ENCODE results near the gene TUT4. TPM values are rescaled to one million over a fixed set of nuclear protein-coding genes. Genes with fewer than 3 reads are reported as not detected.

The TUT4 gene
- total RNA-seq, 2 donors from 2014 or later, result 44.4 to 76.1 TPM

- WGBS, result 96% methylated on average over 2 of the region's 2 CpGs
- Histone ChIP-seq H3K9me3 (no peaks in the 10 kb centered on the region), H3K27ac (no peak overlapping the region), H3K4me1 (replicated peaks) (no peaks in the 10 kb centered on the region), H3K36me3 (no peaks in the 10 kb centered on the region), H3K27me3 (replicated peaks; ENCODE audit: insufficient read depth) (no peaks in the 10 kb centered on the region), H3K4me3 (no peak overlapping the region)
- no peak for DNase-seq (ENCODE audit: low spot score)
- intact Hi-C loops (cut with DNase I), result no loop called here
- TF ChIP-seq CTCF (IDR thresholded peaks at IDR 0.05) (no peak), POLR2AphosphoS5 (IDR thresholded peaks at IDR 0.05) (no peak), POLR2A (IDR thresholded peaks at IDR 0.05) (no peak)
Measured at GRCh38 chr1:52454779-52455178, 98.1 kb downstream of the TUT4 start.

GRCh38 chr1:52454127-52454526 lies 98.8 kb downstream of the TUT4 start:
- no peak overlapping the region for H3K4me3 ChIP-seq
- H3K36me3 ChIP-seq, result no peaks in the 10 kb centered on the region
- TF ChIP-seq CTCF (IDR thresholded peaks at IDR 0.05), result no peak
- TF ChIP-seq POLR2AphosphoS5 (IDR thresholded peaks at IDR 0.05), result no peak
- no peak for TF ChIP-seq POLR2A (IDR thresholded peaks at IDR 0.05)
- H3K27me3 ChIP-seq (replicated peaks; ENCODE audit: insufficient read depth), result no peaks in the 10 kb centered on the region
- WGBS, result 100% methylated on average over 1 of the region's 1 CpG
- H3K4me1 ChIP-seq (replicated peaks), result no peaks in the 10 kb centered on the region
- H3K27ac ChIP-seq, result no peak overlapping the region
- intact Hi-C loops (cut with DNase I), result no loop called here
- H3K9me3 ChIP-seq, result no peaks in the 10 kb centered on the region
- DNase-seq (ENCODE audit: low spot score), result no peak

- WGBS, result 59% methylated on average over 2 of the region's 2 CpGs
- no peaks in the 10 kb centered on the region for H3K4me1 ChIP-seq (replicated peaks)
- H3K27me3 ChIP-seq (replicated peaks; ENCODE audit: insufficient read depth), result no peaks in the 10 kb centered on the region
- no peak overlapping the region for H3K4me3 ChIP-seq
- intact Hi-C loops (cut with DNase I), result no loop called here
- TF ChIP-seq POLR2A (IDR thresholded peaks at IDR 0.05) (no peak), CTCF (IDR thresholded peaks at IDR 0.05) (no peak), POLR2AphosphoS5 (IDR thresholded peaks at IDR 0.05) (no peak)
- H3K36me3 ChIP-seq, result no peaks in the 10 kb centered on the region
- H3K9me3 ChIP-seq, result no peaks in the 10 kb centered on the region
- no peak for DNase-seq (ENCODE audit: low spot score)
- H3K27ac ChIP-seq, result no peak overlapping the region
Measured at GRCh38 chr1:52444463-52444862, 108.4 kb downstream of the TUT4 start.

- intact Hi-C loops (cut with DNase I), result no loop called here
- Histone ChIP-seq H3K9me3 (no peaks in the 10 kb centered on the region), H3K36me3 (no peaks in the 10 kb centered on the region), H3K4me3 (no peak overlapping the region), H3K27ac (no peak overlapping the region), H3K27me3 (replicated peaks; ENCODE audit: insufficient read depth) (no peaks in the 10 kb centered on the region), H3K4me1 (replicated peaks) (no peaks in the 10 kb centered on the region)
- no peak for DNase-seq (ENCODE audit: low spot score)
- no peak for TF ChIP-seq POLR2AphosphoS5 (IDR thresholded peaks at IDR 0.05)
- TF ChIP-seq POLR2A (IDR thresholded peaks at IDR 0.05), result no peak
- TF ChIP-seq CTCF (IDR thresholded peaks at IDR 0.05), result no peak
- WGBS, result 94% methylated on average over 4 of the region's 4 CpGs
Measured at GRCh38 chr1:52439976-52440375, 112.9 kb downstream of the TUT4 start.

- H3K4me3 ChIP-seq, result no peak overlapping the region
- no peak overlapping the region for H3K27ac ChIP-seq
- H3K27me3 ChIP-seq (replicated peaks; ENCODE audit: insufficient read depth), result no peaks in the 10 kb centered on the region
- no peaks in the 10 kb centered on the region for H3K4me1 ChIP-seq (replicated peaks)
- 75% methylated on average over 7 of the region's 7 CpGs for WGBS
- DNase-seq (ENCODE audit: low spot score), result no peak
- H3K36me3 ChIP-seq, result no peaks in the 10 kb centered on the region
- H3K9me3 ChIP-seq, result no peaks in the 10 kb centered on the region
- TF ChIP-seq CTCF (IDR thresholded peaks at IDR 0.05) (no peak), POLR2A (IDR thresholded peaks at IDR 0.05) (no peak), POLR2AphosphoS5 (IDR thresholded peaks at IDR 0.05) (no peak)
- intact Hi-C loops (cut with DNase I), result no loop called here
Measured at GRCh38 chr1:52436817-52437216, 116.1 kb downstream of the TUT4 start.
